ENCODE results near the gene UCP2. TPM values are rescaled to one million over a fixed set of nuclear protein-coding genes. Genes with fewer than 3 reads are reported as not detected.

Gene UCP2
- total and polyA plus RNA-seq, 2 donors from 2014 or later = 36.4 to 104 TPM

DNA sequence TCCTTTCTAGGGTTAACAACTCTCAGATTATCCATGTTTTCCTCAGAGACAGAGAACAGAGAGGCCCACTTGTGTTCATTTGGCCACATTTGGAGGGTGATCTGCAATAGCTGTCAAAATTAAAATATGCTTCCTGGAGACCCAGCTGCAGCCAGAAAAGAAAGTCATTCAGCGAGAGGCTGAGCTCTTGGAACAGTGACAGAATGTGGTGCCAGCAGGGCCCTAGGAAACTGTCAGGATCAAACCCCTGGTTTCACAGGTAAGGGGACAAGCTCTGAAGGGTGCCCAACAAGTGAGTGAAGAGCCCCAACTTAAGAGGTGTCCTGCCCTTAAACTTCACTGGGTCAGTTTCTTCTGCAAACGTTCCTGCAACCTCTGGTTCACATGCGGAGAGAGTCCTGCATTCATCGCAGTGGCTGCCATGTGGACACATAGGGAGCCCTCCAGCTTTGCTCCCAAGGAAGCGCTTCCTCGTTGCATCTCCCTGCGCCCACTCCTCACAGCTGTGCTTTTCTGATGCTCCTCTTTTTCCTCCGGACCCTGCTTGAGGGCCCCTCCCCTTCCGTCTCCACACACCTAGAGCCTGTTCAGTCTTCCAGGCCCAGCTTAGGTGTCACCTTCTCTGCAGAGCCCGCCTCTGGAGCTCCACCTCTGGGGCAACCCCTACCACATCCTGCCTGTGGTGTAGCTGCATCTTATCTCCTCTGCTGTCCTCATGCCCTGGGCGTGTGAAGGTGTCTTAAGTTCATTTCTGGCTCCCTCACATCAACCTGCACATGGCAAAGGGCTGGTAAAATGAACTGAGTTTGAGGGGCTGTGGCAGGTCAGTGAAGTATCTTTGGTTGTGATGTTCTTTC is 22.3 kb upstream of the UCP2 start:
- intact Hi-C loops (cut with DNase I) = no loop called here
- FAIRE-seq = no peak
- Histone ChIP-seq H3K4me3 (ENCODE audit: low read length in 3 of 3) (no peak overlapping the region), H3K4me1 (ENCODE audit: control insufficient read depth in 2 of 3, insufficient read depth in 2 of 3, low read depth in 1 of 3, low read length in 3 of 3) (peaks cover 0 to 5% (median 0%) of the 10 kb centered on the region in 3 donors), H3K9me3 (ENCODE audit: control insufficient read depth in 2 of 3, insufficient read depth in 1 of 3, low read length in 3 of 3) (no peaks in the 10 kb centered on the region), H3K27me3 (ENCODE audit: control insufficient read depth, insufficient read depth, low read length) (no peaks in the 10 kb centered on the region), H3K27ac (ENCODE audit: low read depth in 2 of 2, low read length in 2 of 2) (no peak overlapping the region), H3K36me3 (ENCODE audit: control insufficient read depth in 2 of 3, insufficient read depth in 3 of 3, low read length in 3 of 3) (peaks cover 0 to 6% (median 4%) of the 10 kb centered on the region in 3 donors), H3K9ac (ENCODE audit: low read length in 3 of 3) (no peak overlapping the region)
- DNase-seq = no peak
- TF ChIP-seq CTCF (IDR thresholded peaks at IDR 0.05; ENCODE audit: borderline replicate concordance, extremely low read depth, insufficient read depth) = no peak

DNA sequence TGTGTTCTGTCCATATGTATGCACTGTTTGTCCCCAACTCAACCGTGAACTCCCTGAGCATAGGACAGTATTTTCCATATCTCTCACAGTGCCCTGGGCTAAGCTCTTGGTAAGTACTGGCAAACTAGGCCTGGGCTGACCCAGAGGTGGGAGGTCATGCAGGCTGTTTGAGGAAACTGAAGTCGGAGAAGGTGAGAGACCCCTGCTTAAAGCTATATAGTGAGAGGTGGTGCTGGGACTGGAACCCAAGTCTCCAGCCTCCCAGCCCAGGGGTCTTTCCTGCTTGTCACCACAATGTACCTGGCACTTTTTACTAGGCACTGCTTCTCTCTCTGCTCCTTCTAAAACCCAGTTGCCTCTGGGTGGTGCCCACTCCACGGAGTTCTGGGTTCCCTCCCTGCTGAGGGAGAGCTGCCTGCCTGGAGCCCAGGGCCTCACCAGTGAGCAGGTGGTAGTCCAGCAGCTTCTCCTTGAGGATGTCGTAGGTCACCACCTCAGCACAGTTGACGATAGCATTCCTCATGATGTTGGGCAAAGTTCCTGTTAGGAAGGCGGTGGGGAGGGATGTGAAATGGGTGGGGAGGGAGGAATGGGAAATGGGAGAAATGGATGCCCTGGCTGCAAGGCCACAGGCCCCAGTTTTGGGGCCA is 21.5 kb upstream of the UCP2 start:
- no peak overlapping the region for H3K9ac ChIP-seq (ENCODE audit: low read length in 3 of 3)
- FAIRE-seq = no peak
- DNase-seq = no peak

DNA sequence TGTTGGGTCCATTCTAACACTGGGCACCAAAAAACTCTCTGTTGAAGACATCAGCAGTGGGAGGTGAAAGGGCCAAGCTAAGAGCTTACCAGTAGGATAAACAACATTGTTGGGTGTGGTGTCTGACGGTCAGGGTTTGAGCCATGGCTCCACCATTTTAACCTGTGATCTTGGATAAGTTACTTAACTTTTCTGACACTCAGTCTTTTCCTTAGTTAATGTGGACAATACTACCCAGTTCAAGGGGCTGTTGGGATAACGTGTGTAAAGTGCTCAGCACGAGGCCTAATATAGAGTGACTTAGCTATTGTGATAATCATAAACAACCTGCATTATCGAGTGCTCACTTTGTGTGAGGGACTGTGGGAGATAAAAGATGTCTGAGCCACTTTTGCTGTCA is 20.2 kb upstream of the UCP2 start:
- Histone ChIP-seq H3K9me3 (ENCODE audit: control insufficient read depth in 2 of 3, insufficient read depth in 1 of 3, low read length in 3 of 3) (no peaks in the 10 kb centered on the region), H3K4me3 (ENCODE audit: low read length in 3 of 3) (no peak overlapping the region), H3K9ac (ENCODE audit: low read length in 3 of 3) (no peak overlapping the region), H3K4me1 (ENCODE audit: control insufficient read depth in 2 of 3, insufficient read depth in 2 of 3, low read depth in 1 of 3, low read length in 3 of 3) (peaks cover 0 to 5% (median 0%) of the 10 kb centered on the region in 3 donors), H3K27ac (ENCODE audit: low read depth in 2 of 2, low read length in 2 of 2) (no peak overlapping the region), H3K36me3 (ENCODE audit: control insufficient read depth in 2 of 3, insufficient read depth in 3 of 3, low read length in 3 of 3) (peaks cover 0 to 6% (median 4%) of the 10 kb centered on the region in 3 donors), H3K27me3 (ENCODE audit: control insufficient read depth, insufficient read depth, low read length) (no peaks in the 10 kb centered on the region)
- TF ChIP-seq CTCF (IDR thresholded peaks at IDR 0.05; ENCODE audit: borderline replicate concordance, extremely low read depth, insufficient read depth) = no peak
- intact Hi-C loops (cut with DNase I) = no loop called here
- DNase-seq (no peak), FAIRE-seq (no peak)

More for the DNA sequence above, 21.5 kb upstream of the UCP2 start:
- peaks cover 0 to 5% (median 0%) of the 10 kb centered on the region in 3 donors for H3K4me1 ChIP-seq (ENCODE audit: control insufficient read depth in 2 of 3, insufficient read depth in 2 of 3, low read depth in 1 of 3, low read length in 3 of 3)
- no peak overlapping the region for H3K27ac ChIP-seq (ENCODE audit: low read depth in 2 of 2, low read length in 2 of 2)
- H3K4me3 ChIP-seq (ENCODE audit: low read length in 3 of 3) = no peak overlapping the region
- TF ChIP-seq CTCF (IDR thresholded peaks at IDR 0.05; ENCODE audit: borderline replicate concordance, extremely low read depth, insufficient read depth) = no peak
- H3K36me3 ChIP-seq (ENCODE audit: control insufficient read depth in 2 of 3, insufficient read depth in 3 of 3, low read length in 3 of 3) = peaks cover 0 to 6% (median 4%) of the 10 kb centered on the region in 3 donors
- H3K9me3 ChIP-seq (ENCODE audit: control insufficient read depth in 2 of 3, insufficient read depth in 1 of 3, low read length in 3 of 3) = no peaks in the 10 kb centered on the region
- intact Hi-C loops (cut with DNase I) = no loop called here
- H3K27me3 ChIP-seq (ENCODE audit: control insufficient read depth, insufficient read depth, low read length) = no peaks in the 10 kb centered on the region
